OCI-LY3 (cell line): Measurements from ENCODE around the gene OLA1.

ENCODE experiments used
- CTCF ChIP-seq: fragments of 200-600, 300-600 bp; sonication (generic); IDR thresholded peaks from 2 replicates; pipeline ENCODE4 v1.5.1; 2014; ENCODE audit warnings: antibody characterized with exemption, low read length, low read depth
- EZH2phosphoT487 ChIP-seq: fragments of 200-600 bp; shearing (Covaris generic); IDR thresholded peaks from 2 replicates; pipeline ENCODE4 v1.6.1; 2018; ENCODE audit warnings: antibody characterized with exemption, mixed run types, low read depth

GRCh38 chr2:174088706-174089460 is 159.4 kb downstream of the OLA1 start:
- TF ChIP-seq CTCF (no peak), EZH2phosphoT487 (no peak)
